Hepatocyte (in vitro differentiated cells): ENCODE results near the gene SAMD11. TPM values are rescaled to one million over a fixed set of nuclear protein-coding genes. Genes with fewer than 3 reads are reported as not detected.

Experiments
- DNase-seq: peaks from one replicate; pipeline ENCODE4 v3.0.0-alpha.2; 2016; ENCODE audit warnings: low spot score
- H2AFZ ChIP-seq: fragments of 200-600 bp; sonication (generic); 2 replicates; pipeline ENCODE4 v1.6.0; 2016; ENCODE audit warnings: antibody characterized with exemption, mild to moderate bottlenecking
- H3K27ac ChIP-seq: fragments of 200-600 bp; sonication (generic); 2 replicates; pipeline ENCODE4 v1.5.1; 2016; ENCODE audit warnings: mild to moderate bottlenecking
- H3K27me3 ChIP-seq: fragments of 200-600 bp; sonication (generic); 2 replicates; pipeline ENCODE4 v1.6.1; 2016
- H3K36me3 ChIP-seq: fragments of 200-600 bp; sonication (generic); replicated peaks from 2 replicates; pipeline ENCODE4 v1.5.1; 2016; ENCODE audit warnings: low read depth; ENCODE audit not compliant: insufficient read depth
- H3K4me1 ChIP-seq: fragments of 200-600 bp; sonication (generic); 2 replicates; pipeline ENCODE4 v1.5.1; 2016; ENCODE audit warnings: mild to moderate bottlenecking, moderate library complexity; ENCODE audit not compliant: insufficient read depth
- H3K4me2 ChIP-seq: fragments of 200-600 bp; sonication (generic); 2 replicates; pipeline ENCODE4 v1.6.0; 2016
- H3K4me3 ChIP-seq: fragments of 200-600 bp; sonication (generic); 2 replicates; pipeline ENCODE4 v1.5.1; 2016; ENCODE audit warnings: mild to moderate bottlenecking
- H3K79me2 ChIP-seq: fragments of 200-600 bp; sonication (generic); 2 replicates; pipeline ENCODE4 v1.6.0; 2017; ENCODE audit warnings: mild to moderate bottlenecking
- H3K9me2 ChIP-seq: fragments of 200-600 bp; sonication (generic); replicated peaks from 2 replicates; pipeline ENCODE4 v1.6.0; 2017; ENCODE audit warnings: mild to moderate bottlenecking; ENCODE audit not compliant: insufficient read depth
- H3K9me3 ChIP-seq: fragments of 200-600 bp; sonication (generic); 2 replicates; pipeline ENCODE4 v1.5.1; 2016; ENCODE audit warnings: low read depth, mild to moderate bottlenecking
- H4K20me1 ChIP-seq: fragments of 200-600 bp; sonication (generic); 2 replicates; pipeline ENCODE4 v1.6.0; 2016; ENCODE audit warnings: mild to moderate bottlenecking; ENCODE audit not compliant: insufficient read depth, poor library complexity, severe bottlenecking
- CTCF ChIP-seq: fragments of 200-600 bp; sonication (generic); IDR thresholded peaks from 2 replicates; pipeline ENCODE4 v1.5.1; 2016; ENCODE audit warnings: antibody characterized with exemption, mild to moderate bottlenecking; ENCODE audit not compliant: poor library complexity
- EZH2 ChIP-seq: fragments of 200-600 bp; sonication (generic); IDR thresholded peaks from 2 replicates; pipeline ENCODE4 v1.6.1; 2016; ENCODE audit warnings: antibody characterized with exemption, mild to moderate bottlenecking, borderline replicate concordance
- EZH2phosphoT487 ChIP-seq: fragments of 200-600 bp; sonication (generic); IDR thresholded peaks from one replicate; pipeline ENCODE4 v1.6.1; 2018; ENCODE audit warnings: antibody characterized with exemption, mild to moderate bottlenecking, low read depth, moderate library complexity; ENCODE audit not compliant: unreplicated experiment, severe bottlenecking
- WGBS: methylation state at CpG from one replicate; pipeline ENCODE4 v1.1.6; 2016; ENCODE audit warnings: low lambda C conversion rate; ENCODE audit errors: missing lambda C conversion rate; 5-methylcytosine and 5-hydroxymethylcytosine counted together
- polyA plus RNA-seq: library from polyadenylated mRNA; unstranded; fragments of >200 nt; fragmentation: Nextera tagmentation; extraction: Ambion mirVana; gene quantifications from 2 replicates; pipeline ENCODE4 v1.2.1, GENCODE V29; 2016
- total RNA-seq: library from RNA; depleted of rRNA; stranded (reverse); fragments of >200 nt; gene quantifications from 2 replicates; pipeline ENCODE4 v1.2.3, GENCODE V29; 2014

SAMD11 gene
- total and polyA plus RNA-seq, 2 experiments from 2014 or later = 9.5 to 17.1 TPM

GRCh38 chr1:950268-950667, 26.5 kb downstream of the SAMD11 start:
- Histone ChIP-seq H2AFZ (no peak overlapping the region), H3K9me3 (no peaks in the 10 kb centered on the region), H3K9me2 (no peaks in the 10 kb centered on the region), H3K27me3 (no peaks in the 10 kb centered on the region), H3K27ac (no peak overlapping the region), H4K20me1 (no peaks in the 10 kb centered on the region), H3K79me2 (no peaks in the 10 kb centered on the region), H3K36me3 (no peaks in the 10 kb centered on the region), H3K4me1 (no peaks in the 10 kb centered on the region), H3K4me2 (no peak overlapping the region), H3K4me3 (no peak overlapping the region)
- TF ChIP-seq CTCF = no peak
- TF ChIP-seq EZH2 = no peak
- TF ChIP-seq EZH2phosphoT487 = no peak
- 97% methylated on average over 9 of the region's 9 CpGs for WGBS
- no peak for DNase-seq

- no peaks in the 10 kb centered on the region for H4K20me1 ChIP-seq
- no peak for DNase-seq
- H3K4me3 ChIP-seq = no peak overlapping the region
- H3K27me3 ChIP-seq = no peaks in the 10 kb centered on the region
- TF ChIP-seq EZH2phosphoT487 = no peak
- no peak for TF ChIP-seq CTCF
- TF ChIP-seq EZH2 = no peak
- no peak overlapping the region for H3K4me2 ChIP-seq
- no peaks in the 10 kb centered on the region for H3K36me3 ChIP-seq
- H3K27ac ChIP-seq = no peak overlapping the region
- no peaks in the 10 kb centered on the region for H3K4me1 ChIP-seq
- WGBS = 93% methylated on average over 18 of the region's 23 CpGs
- no peaks in the 10 kb centered on the region for H3K9me3 ChIP-seq
- H2AFZ ChIP-seq = no peak overlapping the region
- H3K9me2 ChIP-seq = no peaks in the 10 kb centered on the region
- H3K79me2 ChIP-seq = no peaks in the 10 kb centered on the region
Measured at GRCh38 chr1:950881-951280, 27.2 kb downstream of the SAMD11 start.

GRCh38 chr1:951364-951763, 27.6 kb downstream of the SAMD11 start:
- no peaks in the 10 kb centered on the region for H3K79me2 ChIP-seq
- H2AFZ ChIP-seq = no peak overlapping the region
- no peaks in the 10 kb centered on the region for H4K20me1 ChIP-seq
- H3K4me2 ChIP-seq = no peak overlapping the region
- no peaks in the 10 kb centered on the region for H3K27me3 ChIP-seq
- no peak for DNase-seq
- no peaks in the 10 kb centered on the region for H3K4me1 ChIP-seq
- H3K27ac ChIP-seq = no peak overlapping the region
- no peaks in the 10 kb centered on the region for H3K9me2 ChIP-seq
- no peak overlapping the region for H3K4me3 ChIP-seq
- 68% methylated on average over 6 of the region's 6 CpGs for WGBS
- no peaks in the 10 kb centered on the region for H3K9me3 ChIP-seq
- TF ChIP-seq EZH2 (no peak), CTCF (peak; percentile 41), EZH2phosphoT487 (no peak)
- H3K36me3 ChIP-seq = no peaks in the 10 kb centered on the region

GRCh38 chr1:952201-952600, 28.5 kb downstream of the SAMD11 start:
- Histone ChIP-seq H3K4me2 (no peak overlapping the region), H3K27ac (no peak overlapping the region), H3K36me3 (no peaks in the 10 kb centered on the region), H3K4me1 (no peaks in the 10 kb centered on the region), H3K9me2 (no peaks in the 10 kb centered on the region), H3K9me3 (no peaks in the 10 kb centered on the region), H3K4me3 (no peak overlapping the region), H3K27me3 (no peaks in the 10 kb centered on the region), H3K79me2 (peaks cover 2% of the 10 kb centered on the region), H4K20me1 (peaks cover 2% of the 10 kb centered on the region), H2AFZ (no peak overlapping the region)
- 95% methylated on average over 15 of the region's 15 CpGs for WGBS
- no peak for DNase-seq
- TF ChIP-seq CTCF (no peak), EZH2phosphoT487 (no peak), EZH2 (no peak)
